Urinary bladder (tissue), 4 donors: ENCODE results near the gene SLC25A44. TPM values are rescaled to one million over a fixed set of nuclear protein-coding genes. Genes with fewer than 3 reads are reported as not detected.
A peak's percentile ranks its signal among the peaks of the same experiment; 100 is the strongest.
"Not testable (repeated sequence)": the region's sequence is repeated elsewhere in the genome, so short reads cannot be mapped to it uniquely, and the experiment has no call there.

Source experiments
- DNase-seq: peaks from one replicate; pipeline ENCODE4 v3.0.0-alpha.2; 2015; ENCODE audit errors: extremely low spot score
- H3K27ac ChIP-seq: one replicate; pipeline ENCODE4 v1.5.1; 2013; ENCODE audit warnings: low read depth, mild to moderate bottlenecking, moderate library complexity
- H3K36me3 ChIP-seq: one replicate; pipeline ENCODE4 v1.6.1; 2013; ENCODE audit warnings: mild to moderate bottlenecking, moderate library complexity; ENCODE audit not compliant: insufficient read depth
- H3K4me1 ChIP-seq: one replicate; pipeline ENCODE4 v1.6.1; 2013; ENCODE audit warnings: mild to moderate bottlenecking, moderate library complexity; ENCODE audit not compliant: insufficient read depth
- H3K4me3 ChIP-seq: one replicate; pipeline ENCODE4 v1.5.1; 2013; ENCODE audit warnings: low read depth, low read length
- WGBS: extraction: QIAGEN DNeasy Blood & Tissue Kit; methylation state at CpG from one replicate; pipeline ENCODE4 v1.1.7; 2013; 5-methylcytosine and 5-hydroxymethylcytosine counted together
- polyA plus RNA-seq: library from polyadenylated mRNA; stranded (reverse); fragments of 200-250 nt; gene quantifications from one replicate; pipeline ENCODE4 v1.2.3, GENCODE V29; 2013
- total RNA-seq: library from RNA; depleted of rRNA; stranded (reverse); fragments of >200 nt; gene quantifications from one replicate; pipeline ENCODE4 v1.2.3, GENCODE V29; 2014
- donor health status: healthy with polysubstance abuse.
- donor health status: healthy.

Gene SLC25A44
- total and polyA plus RNA-seq, 2 donors = 5.7 to 13.9 TPM

DNA sequence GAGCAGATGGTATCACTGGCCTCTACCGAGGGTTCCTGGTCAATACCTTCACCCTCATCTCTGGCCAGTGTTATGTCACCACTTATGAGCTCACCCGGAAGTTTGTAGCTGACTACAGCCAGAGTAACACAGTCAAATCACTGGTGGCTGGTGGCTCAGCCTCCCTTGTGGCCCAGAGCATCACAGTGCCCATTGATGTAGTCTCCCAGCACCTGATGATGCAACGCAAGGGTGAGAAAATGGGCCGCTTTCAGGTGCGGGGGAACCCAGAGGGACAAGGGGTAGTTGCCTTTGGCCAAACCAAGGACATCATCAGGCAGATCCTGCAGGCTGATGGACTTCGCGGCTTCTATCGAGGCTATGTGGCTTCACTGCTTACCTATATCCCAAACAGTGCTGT, 6.1 kb downstream of the SLC25A44 start:
- H3K27ac ChIP-seq = no peak overlapping the region
- no peak for DNase-seq
- H3K36me3 ChIP-seq = no peaks in the 10 kb centered on the region
- WGBS = 95% methylated on average over 8 of the region's 8 CpGs
- no peak overlapping the region for H3K4me3 ChIP-seq
- H3K4me1 ChIP-seq = no peaks in the 10 kb centered on the region

DNA sequence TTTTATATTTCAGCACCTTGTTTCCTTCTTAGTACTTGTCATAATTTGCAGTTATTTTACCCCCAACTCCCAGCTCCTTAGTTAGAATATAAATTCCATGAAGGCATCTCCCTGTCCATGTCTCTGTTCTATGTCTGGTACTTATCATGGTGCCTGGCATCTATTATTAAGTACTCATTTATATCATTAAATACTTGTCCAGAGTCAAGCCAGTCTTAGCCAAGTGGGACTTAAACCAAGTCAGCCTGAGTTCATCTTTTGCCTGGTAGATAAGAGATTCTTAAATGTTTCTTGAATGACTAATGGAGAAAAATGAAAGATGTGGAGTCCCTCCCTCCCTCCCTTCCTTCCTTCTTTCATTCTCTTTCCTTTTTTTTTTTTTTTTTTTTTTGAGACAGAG, 9.4 kb downstream of the SLC25A44 start:
- no peak overlapping the region for H3K4me3 ChIP-seq
- no peaks in the 10 kb centered on the region for H3K4me1 ChIP-seq
- DNase-seq = no peak
- no peaks in the 10 kb centered on the region for H3K36me3 ChIP-seq
- H3K27ac ChIP-seq = no peak overlapping the region

DNA sequence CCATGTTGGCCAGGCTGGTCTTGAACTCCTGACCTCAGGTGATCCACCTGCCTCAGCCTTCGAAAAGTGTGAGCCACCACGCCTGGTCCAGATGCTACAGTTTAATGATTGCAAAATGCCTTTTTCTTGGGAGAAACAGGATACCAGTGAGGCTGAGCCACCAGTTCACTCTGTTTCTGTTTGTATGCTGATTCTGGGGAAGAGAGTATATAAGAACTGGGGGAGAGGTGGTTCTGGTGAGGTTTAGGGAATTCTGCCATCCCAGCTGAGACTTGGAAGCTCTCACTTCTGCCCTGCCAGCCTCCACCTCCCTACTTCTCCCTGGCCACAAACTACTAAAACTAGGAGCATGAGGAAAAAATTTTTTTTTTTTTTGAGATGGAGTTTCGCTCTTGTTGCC, 10.8 kb downstream of the SLC25A44 start:
- WGBS = 98% methylated on average over 3 of the region's 3 CpGs
- Histone ChIP-seq H3K4me1 (no peaks in the 10 kb centered on the region), H3K36me3 (no peaks in the 10 kb centered on the region)

DNA sequence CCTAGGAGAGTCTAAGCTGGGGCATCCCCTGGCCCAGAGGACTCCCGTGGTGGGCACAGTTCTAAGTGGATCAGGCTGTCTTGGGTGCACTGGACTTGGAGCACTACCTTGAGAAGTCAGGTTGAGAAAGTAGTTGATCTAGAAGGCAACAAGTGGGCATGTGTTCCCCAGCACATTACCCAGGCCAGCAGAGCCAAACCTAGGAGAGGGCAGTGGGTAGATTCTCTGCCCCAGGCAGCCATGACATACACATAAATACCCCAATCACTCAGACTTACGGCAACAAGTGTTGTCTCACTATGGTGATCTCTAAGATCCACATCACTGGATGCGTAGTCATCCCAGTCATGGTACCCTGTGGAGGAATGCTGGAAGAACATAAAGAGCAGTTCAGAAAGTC, 17.3 kb downstream of the SLC25A44 start:
- 97% methylated on average over 3 of the region's 3 CpGs for WGBS
- no peaks in the 10 kb centered on the region for H3K4me1 ChIP-seq
- DNase-seq = no peak
- H3K27ac ChIP-seq = no peak overlapping the region
- no peak overlapping the region for H3K4me3 ChIP-seq
- no peaks in the 10 kb centered on the region for H3K36me3 ChIP-seq

More for the DNA sequence above, 10.8 kb downstream of the SLC25A44 start:
- no peak for DNase-seq
- Histone ChIP-seq H3K27ac (no peak overlapping the region), H3K4me3 (no peak overlapping the region)

DNA sequence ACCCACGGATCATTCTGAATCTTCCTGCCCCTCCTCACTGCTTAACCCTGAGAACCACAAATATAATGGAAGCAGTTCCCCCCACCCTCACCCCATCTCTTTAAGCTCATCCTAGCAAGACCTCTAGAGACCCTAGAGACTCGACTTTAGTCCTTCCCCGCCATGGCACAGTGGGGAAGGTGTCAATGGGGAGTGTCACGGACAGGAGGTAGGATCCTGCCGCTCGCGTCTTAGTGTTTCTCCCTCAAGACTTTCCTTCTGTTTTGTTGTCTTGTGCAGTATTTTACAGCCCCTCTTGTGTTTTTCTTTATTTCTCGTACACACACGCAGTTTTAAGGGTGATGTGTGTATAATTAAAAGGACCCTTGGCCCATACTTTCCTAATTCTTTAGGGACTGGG, 18.2 kb downstream of the SLC25A44 start:
- WGBS = 83% methylated on average over 9 of the region's 9 CpGs
- Histone ChIP-seq H3K4me3 (peak overlapping the region; percentile 54), H3K4me1 (no peaks in the 10 kb centered on the region), H3K27ac (peak overlapping the region; percentile 48), H3K36me3 (no peaks in the 10 kb centered on the region)
- DNase-seq = no peak

DNA sequence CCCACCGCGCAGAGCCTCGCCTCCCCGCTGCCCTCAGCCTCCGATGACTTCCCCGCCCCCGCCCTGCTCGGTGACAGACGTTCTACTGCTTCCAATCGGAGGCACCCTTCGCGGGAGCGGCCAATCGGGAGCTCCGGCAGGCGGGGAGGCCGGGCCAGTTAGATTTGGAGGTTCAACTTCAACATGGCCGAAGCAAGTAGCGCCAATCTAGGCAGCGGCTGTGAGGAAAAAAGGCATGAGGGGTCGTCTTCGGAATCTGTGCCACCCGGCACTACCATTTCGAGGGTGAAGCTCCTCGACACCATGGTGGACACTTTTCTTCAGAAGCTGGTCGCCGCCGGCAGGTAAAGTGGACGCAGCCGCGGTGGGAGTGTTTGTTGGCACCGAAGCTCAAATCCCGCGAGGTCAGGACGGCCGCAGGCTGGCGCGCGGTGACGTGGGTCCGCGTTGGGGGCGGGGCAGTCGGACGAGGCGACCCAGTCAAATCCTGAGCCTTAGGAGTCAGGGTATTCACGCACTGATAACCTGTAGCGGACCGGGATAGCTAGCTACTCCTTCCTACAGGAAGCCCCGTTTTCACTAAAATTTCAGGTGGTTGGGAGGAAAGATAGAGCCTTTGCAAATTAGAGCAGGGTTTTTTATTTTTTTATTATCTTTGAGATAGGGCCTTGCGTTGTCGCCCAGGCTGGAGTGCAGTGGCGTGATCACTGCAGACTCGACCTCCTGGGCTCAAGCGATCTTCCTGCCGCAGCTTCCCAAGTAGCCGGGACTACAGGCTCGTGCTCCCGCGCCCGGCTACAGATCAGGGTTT, 19.1 kb downstream of the SLC25A44 start, which contains the start of gene PMF1:
Gene PMF1, plus strand, starts transcription at position 175 of the 811 bp plus-strand sequence. Its CDS starts 9 bp downstream, at position 184.
- peak within 1 kb of the TSS; percentile 95 for H3K27ac ChIP-seq
- peak; percentile 94 for DNase-seq
- no peaks in the 10 kb centered on the region for H3K36me3 ChIP-seq
- H3K4me3 ChIP-seq = peak within 1 kb of the TSS; percentile 54
- no peaks in the 10 kb centered on the region for H3K4me1 ChIP-seq
- under 1% methylated on average over 61 of the region's 61 CpGs for WGBS

DNA sequence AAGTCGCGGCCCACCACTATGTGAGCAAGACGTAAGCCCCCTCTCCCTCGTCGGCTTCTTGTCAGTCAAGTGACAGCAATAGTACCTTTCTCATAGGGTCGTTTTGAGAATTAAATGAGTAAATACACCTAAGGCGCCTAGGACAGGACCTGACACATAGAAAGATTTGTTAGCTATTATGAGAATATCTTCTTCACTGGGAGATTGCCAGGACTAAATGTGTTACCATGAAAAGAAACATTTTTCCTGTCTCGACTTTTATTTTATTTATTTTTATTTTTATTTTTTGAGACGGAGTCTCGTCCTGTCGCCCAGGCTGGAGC, 19.7 kb downstream of the SLC25A44 start:
- WGBS = 14% methylated on average over 11 of the region's 11 CpGs
- no peak for DNase-seq
- Histone ChIP-seq H3K36me3 (no peaks in the 10 kb centered on the region), H3K27ac (peak overlapping the region; percentile 49), H3K4me3 (peak overlapping the region; percentile 54), H3K4me1 (no peaks in the 10 kb centered on the region)

DNA sequence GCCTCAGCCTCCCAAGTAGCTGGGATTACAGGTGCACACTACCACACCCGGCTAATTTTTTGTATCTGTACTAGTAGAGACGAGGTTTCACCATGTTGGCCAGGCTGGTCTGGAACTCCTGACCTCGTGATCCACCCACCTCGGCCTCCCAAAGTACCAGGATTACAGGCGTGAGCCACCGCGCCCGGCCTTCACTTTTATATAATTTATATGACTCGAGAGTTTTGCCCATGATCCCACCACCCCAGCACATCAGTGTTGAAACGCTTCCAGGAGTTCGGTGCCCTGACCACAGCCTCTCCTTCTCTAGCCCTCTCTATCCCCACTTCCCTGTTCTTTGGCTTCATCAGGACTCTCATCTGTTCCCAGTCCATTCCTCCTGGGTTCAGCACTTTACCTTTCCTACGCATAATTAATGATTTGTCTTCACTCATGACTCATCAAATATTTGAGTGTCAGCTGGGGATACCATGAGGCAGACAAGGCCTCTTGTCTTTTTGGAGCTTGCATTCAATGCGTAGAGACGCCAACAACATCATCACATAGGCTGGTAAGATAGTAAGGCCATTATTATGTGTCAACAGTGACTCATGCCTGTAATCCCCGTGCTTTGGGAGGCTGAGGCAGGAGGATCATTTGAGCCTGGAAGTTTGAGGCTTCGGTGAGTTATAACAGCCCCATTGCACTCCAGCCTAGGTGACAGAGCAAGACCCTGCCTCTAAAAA, 20.3 kb downstream of the SLC25A44 start:
- Histone ChIP-seq H3K4me1 (no peaks in the 10 kb centered on the region), H3K36me3 (no peaks in the 10 kb centered on the region), H3K27ac (no peak overlapping the region), H3K4me3 (no peak overlapping the region)
- WGBS = 82% methylated on average over 16 of the region's 16 CpGs
- DNase-seq = no peak

DNA sequence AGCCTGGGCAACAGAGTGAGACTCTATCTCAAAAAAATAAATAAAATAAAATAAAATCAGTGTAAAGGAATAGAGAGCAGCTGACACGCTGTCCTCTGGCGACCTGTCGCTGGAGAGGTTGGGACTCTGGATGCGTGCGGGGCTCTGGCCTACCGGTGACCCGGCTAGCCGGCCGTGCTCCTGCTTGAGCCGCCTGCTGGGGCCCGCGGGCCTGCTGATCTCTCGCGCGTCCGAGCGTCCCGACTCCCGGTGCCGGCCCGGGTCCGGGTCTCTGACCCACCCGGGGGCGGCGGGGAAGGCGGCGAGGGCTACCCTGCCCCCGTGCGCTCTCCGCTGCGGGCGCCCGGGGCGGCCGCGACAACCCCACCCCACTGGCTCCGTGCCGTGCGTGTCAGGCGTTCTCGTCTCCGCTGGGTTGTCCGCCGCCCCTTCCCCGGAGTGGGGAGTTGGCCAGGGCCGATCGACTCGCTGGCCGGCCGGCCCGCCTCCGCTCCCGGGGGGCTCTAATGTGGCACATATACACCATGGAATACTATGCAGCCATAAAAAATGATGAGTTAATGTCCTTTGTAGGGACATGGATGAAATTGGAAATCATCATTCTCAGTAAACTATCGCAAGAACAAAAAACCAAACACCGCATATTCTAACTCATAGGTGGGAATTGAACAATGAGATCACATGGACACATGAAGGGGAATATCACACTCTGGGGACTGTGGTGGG, 22.6 kb downstream of the SLC25A44 start:
- H3K36me3 ChIP-seq, H3K4me1 ChIP-seq, H3K4me3 ChIP-seq, DNase-seq, H3K27ac ChIP-seq: not testable (repeated sequence)
- WGBS = 92% methylated on average over 55 of the region's 55 CpGs

DNA sequence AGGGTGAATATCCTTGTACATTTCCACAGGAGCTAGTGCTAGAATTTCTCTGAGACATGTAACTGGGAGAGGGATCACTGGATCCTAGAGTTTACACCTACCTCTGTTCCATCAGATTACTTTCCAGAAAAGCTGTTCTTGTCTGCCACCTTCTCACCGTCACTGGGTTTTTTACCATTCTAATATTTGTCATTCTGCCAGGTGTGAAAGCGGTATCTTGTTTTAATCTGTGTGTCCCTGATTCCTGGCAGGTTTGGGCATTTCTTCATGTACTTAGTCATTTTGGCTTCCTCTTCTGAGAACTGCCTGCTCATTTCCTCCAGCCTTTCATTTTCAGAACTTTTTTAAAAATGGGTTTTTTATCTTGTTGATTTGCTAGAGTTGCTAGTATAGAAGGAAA, 24.0 kb downstream of the SLC25A44 start:
- 58% methylated on average over 2 of the region's 2 CpGs for WGBS
- DNase-seq = no peak
- Histone ChIP-seq H3K36me3 (no peaks in the 10 kb centered on the region), H3K4me3 (no peak overlapping the region), H3K27ac (no peak overlapping the region), H3K4me1 (no peaks in the 10 kb centered on the region)

DNA sequence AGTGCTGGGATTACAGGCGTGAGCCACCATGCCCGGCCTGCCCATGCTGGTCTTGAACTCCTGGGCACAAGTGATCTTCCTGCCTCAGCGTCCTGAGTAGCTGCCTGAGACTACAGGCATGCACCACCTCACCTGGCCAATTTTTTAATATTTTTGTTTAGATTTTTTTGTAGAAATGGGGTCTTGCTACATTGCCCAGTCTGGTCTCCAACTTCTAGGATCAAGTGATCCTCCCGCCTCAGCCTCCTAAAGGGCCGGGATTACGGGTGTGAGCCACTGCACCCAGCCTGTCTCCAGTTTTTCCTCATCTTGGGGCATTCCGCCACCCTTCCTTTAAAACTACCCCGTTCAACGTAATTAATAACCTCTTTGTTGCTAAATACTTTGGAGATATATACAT, 26.3 kb downstream of the SLC25A44 start:
- Histone ChIP-seq H3K27ac (no peak overlapping the region), H3K36me3 (no peaks in the 10 kb centered on the region), H3K4me3 (no peak overlapping the region), H3K4me1 (no peaks in the 10 kb centered on the region)
- 96% methylated on average over 9 of the region's 9 CpGs for WGBS
- DNase-seq = no peak

DNA sequence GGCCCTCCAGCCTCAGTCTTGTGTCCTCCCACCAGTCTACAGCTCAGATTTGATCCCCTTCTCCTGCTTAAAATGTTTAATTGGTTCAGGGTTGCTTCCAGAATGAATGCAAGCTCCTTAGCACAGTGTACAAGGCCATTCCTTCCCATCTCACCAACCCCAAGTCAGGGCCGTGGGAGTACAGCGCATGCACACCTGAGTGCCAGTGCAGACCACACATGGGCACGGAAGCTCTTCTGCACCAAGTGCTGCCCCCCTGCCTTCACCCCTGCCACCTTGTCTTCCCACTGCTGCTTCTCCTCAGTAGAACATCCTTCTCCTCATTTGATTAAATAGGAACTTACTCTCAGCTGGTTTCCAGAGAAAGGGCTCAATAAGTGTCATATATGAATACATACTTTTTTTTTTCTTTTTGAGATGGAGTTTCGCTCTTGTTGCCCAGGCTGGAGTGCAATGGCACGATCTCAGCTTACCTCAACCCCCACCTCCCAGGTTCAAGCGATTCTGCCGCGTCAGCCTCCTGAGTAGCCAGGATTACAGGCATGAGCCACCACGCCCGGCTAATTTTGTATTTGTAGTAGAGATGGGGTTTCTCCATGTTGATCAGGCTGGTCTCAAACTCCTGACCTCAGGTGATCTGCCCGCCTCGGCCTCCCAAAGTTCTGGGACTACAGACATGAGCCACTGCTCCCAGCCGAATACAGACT, 28.2 kb downstream of the SLC25A44 start:
- WGBS = 93% methylated on average over 13 of the region's 13 CpGs
- H3K36me3 ChIP-seq = no peaks in the 10 kb centered on the region
- H3K27ac ChIP-seq = no peak overlapping the region
- H3K4me3 ChIP-seq = no peak overlapping the region
- no peak for DNase-seq
- H3K4me1 ChIP-seq = no peaks in the 10 kb centered on the region

DNA sequence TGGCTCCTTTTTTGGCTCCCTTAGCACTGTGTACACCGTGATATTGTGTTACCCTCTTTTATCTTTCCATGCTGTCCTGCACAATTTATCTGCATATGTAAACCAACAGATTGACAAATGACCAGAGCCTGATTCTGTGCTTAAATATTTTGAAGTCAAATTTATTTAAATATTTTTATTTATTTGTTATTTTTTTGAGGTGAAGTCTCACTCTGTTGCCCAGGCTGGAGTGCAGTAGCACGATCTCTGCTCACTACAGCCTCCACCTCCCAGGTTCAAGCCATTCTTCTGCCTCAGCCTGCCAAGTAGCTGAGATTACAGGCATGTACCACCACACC, 31.7 kb downstream of the SLC25A44 start:
- no peak overlapping the region for H3K27ac ChIP-seq
- H3K4me1 ChIP-seq = no peaks in the 10 kb centered on the region
- DNase-seq = no peak
- no peaks in the 10 kb centered on the region for H3K36me3 ChIP-seq
- 16% methylated on average over 2 of the region's 2 CpGs for WGBS
- H3K4me3 ChIP-seq = no peak overlapping the region
